ENCODE results near the gene SEC24C. TPM values are rescaled to one million over a fixed set of nuclear protein-coding genes. Genes with fewer than 3 reads are reported as not detected.

The SEC24C gene
- total and polyA plus RNA-seq, 2 of the 4 experiments (the other 2 are of a cell fraction): 74.2 to 88.9 TPM

DNA sequence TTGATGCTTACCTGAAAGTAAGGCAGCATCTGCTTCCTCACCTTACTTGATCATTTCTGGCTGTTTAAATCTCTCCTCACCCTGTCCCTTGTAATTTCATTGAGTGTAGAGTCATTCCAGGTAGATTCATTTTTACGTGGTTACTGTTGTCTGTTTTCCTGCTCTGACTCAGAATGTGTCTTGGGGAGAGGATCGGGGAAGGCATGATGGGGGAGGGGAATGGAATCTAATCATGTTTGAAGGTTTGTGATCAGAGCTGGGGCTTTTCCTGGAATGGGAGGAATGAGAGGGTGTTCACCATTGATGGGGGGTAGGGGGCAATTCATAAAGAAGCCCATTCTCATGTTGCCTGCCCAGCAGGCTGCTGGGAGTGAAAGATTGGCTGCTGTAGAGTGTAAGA lies 18.7 kb downstream of the SEC24C start:
- TF ChIP-seq SMC3 (IDR thresholded peaks at IDR 0.05; ENCODE audit: low read depth, low read length): 0 out of 2 replicates have a peak, but pooled peaks have one; percentile 2
- TF ChIP-seq NFE2L2 (IDR thresholded peaks at IDR 0.05; ENCODE audit: low read depth, low read length): no peak
- no peak for TF ChIP-seq RFX5 (IDR thresholded peaks at IDR 0.05; ENCODE audit: low read depth, low read length)
- Histone ChIP-seq H4K20me1 (ENCODE audit: insufficient read depth, low read length) (peaks cover 33% of the 10 kb centered on the region), H3K36me3 (ENCODE audit: control insufficient read depth, insufficient read depth, low read length) (peaks cover 71% of the 10 kb centered on the region), H3K27ac (ENCODE audit: insufficient read depth, low read length) (no peak overlapping the region), H3K27me3 (ENCODE audit: control insufficient read depth, insufficient read depth, low read length) (no peaks in the 10 kb centered on the region), H3K79me1 (ENCODE audit: low read depth in 1 of 2, low read length in 2 of 2) (peaks cover 57 to 77% of the 10 kb centered on the region in 2 experiments), H2BK15ac (ENCODE audit: low read depth, low read length) (no peak overlapping the region), H3K4ac (ENCODE audit: low read depth, low read length) (no peak overlapping the region), H2BK5ac (ENCODE audit: low read depth, low read length, poor library complexity, severe bottlenecking) (peak overlapping the region; percentile 1), H3K9me1 (ENCODE audit: insufficient read depth, low read length) (peaks cover 27% of the 10 kb centered on the region), H3K23ac (ENCODE audit: low read depth, low read length) (no peak overlapping the region; the same call in 1 of the 2 replicates), H4K8ac (ENCODE audit: low read depth in 2 of 2, low read length in 2 of 2) (peak overlapping the region in 1 of 2 experiments; percentile 26; a peak in 1 of 4 replicates), H4K91ac (ENCODE audit: insufficient read depth, low read depth, low read length) (no peak overlapping the region), H2AK5ac (ENCODE audit: low read depth, low read length) (no peak overlapping the region), H3K9ac (ENCODE audit: low read depth, low read length) (no peak overlapping the region), H3K4me1 (ENCODE audit: control insufficient read depth, insufficient read depth, low read length) (peaks cover 11% of the 10 kb centered on the region), H2AFZ (replicated peaks; ENCODE audit: low read length, poor library complexity) (no peak overlapping the region), H2AK9ac (replicated peaks; ENCODE audit: low read depth, low read length, poor library complexity) (no peak overlapping the region), H2BK20ac (ENCODE audit: low read depth, low read length) (no peak overlapping the region), H3K4me2 (ENCODE audit: low read depth, low read length) (no peak overlapping the region), H3K9me3 (ENCODE audit: control insufficient read depth, insufficient read depth, low read length) (no peaks in the 10 kb centered on the region), H4K5ac (ENCODE audit: low read depth, low read length) (no peak overlapping the region), H3K56ac (ENCODE audit: extremely low read depth, insufficient read depth, low read length) (no peak overlapping the region), H3K14ac (replicated peaks; ENCODE audit: low read depth, low read length) (no peak overlapping the region), H3K18ac (ENCODE audit: low read depth, low read length) (no peak overlapping the region), H3K4me3 (ENCODE audit: insufficient read depth, low read depth, low read length) (no peak overlapping the region), H2BK120ac (ENCODE audit: low read depth, low read length) (no peak overlapping the region)
- CTCF ChIA-PET: no interaction called here
- 17% methylated on average over 2 of the region's 2 CpGs; no CpG with 5 or more reads in 1 of the 2 experiments for WGBS, 2 experiments (ENCODE audit: extremely low coverage in 2 of 2, insufficient read length in 1 of 2)
- BruUV-seq (replicated peaks): no TSS peak
- dilution Hi-C loops (cut with HindIII; ENCODE audit: low sequenced_read_pairs, unreplicated experiment) (no loop called here), in situ Hi-C loops (cut with MboI; ENCODE audit: low sequenced_read_pairs) (no loop called here), intact Hi-C loops (cut with micrococcal nuclease) (no loop called here)
- DNase-seq (peak; percentile 53), ATAC-seq (ENCODE audit: low read depth) (peak; percentile 64)
- POLR2A ChIA-PET (ENCODE audit: unreplicated experiment): no interaction called here

Data from IMR-90 (cell line).